GM12872 (cell line): ENCODE results near the gene SHISAL1.

Experiments
- CTCF ChIP-seq: IDR thresholded peaks from 3 replicates; pipeline ENCODE4 v1.5.1; 2011; ENCODE audit warnings: low read depth, mild to moderate bottlenecking, low read length, moderate library complexity; ENCODE audit not compliant: insufficient read depth

Gene SHISAL1

DNA sequence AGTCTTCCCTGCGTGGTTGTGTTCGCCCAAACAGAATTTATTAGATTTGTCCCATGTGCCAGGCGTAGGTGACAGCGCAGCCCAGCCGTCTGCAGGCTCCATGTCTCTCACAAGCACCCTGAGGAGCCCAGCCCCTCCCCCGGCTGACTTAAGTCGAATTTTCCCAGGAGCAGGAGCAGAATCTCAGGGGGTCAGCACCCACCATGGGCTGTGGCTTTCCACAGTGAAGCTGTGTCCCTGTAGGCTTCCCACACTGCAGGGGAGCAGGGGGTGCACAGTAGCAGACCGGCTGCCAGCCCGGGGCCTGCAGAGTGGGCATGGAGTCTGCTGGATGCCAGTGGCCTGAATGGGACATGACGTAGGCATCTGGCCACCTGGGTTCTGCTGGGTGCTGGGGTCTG is 116.0 kb downstream of the SHISAL1 start:
- no peak for TF ChIP-seq CTCF

GRCh38 chr22:44196241-44196640 is 116.5 kb downstream of the SHISAL1 start:
- no peak for TF ChIP-seq CTCF

DNA sequence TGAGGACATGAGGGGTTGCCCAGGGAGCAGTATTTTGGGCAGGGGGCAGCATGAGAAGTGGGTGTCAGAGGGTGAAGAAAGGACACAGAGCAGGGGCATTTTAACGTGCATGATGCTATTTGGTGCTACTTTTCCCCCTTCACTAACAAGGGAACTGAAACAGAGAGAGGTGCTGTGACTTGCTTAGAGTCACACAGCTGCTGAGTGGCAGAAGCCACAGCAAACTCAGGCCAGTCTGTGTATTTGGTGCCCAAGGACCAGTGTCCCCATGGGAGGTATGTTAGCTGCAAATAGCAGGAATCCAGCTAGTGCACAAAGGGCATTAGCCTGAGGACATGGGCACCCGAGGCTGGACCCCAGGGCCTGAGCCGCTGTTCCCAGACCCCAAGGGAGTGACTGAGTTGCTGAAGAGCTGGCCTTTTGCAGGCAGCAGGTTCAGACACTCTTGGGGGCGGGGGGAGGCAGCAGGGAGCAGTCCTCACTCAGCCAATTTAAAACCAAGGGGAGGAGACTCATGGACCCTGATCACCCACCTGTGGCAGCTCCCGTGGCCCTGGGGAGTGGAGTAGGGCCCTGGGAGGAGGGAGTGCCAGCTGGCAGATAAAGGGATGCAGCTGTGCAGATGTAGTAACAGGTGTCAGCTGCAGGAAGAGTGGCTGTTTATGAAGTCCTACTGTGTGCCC is 117.4 kb downstream of the SHISAL1 start:
- TF ChIP-seq CTCF: no peak

GRCh38 chr22:44194569-44194968 is 118.2 kb downstream of the SHISAL1 start:
- no peak for TF ChIP-seq CTCF
